HepG2 (cell line): ENCODE measurements around the gene AOX1. TPM values are rescaled to one million over a fixed set of nuclear protein-coding genes. Genes with fewer than 3 reads are reported as not detected.

Experiments used
- ARID3A ChIP-seq: IDR thresholded peaks from 2 replicates; pipeline ENCODE4 v1.6.1; 2012; ENCODE audit warnings: low read depth, low read length, improper control_type of control experiment
- BORCS8-MEF2B ChIP-seq: sonication (generic); formaldehyde crosslinking; IDR thresholded peaks from 2 replicates; pipeline ENCODE4 v1.8.0; 2022; ENCODE audit warnings: mild to moderate bottlenecking, missing genetic modification reagents
- FOSL2 ChIP-seq: sonication (generic); formaldehyde crosslinking; IDR thresholded peaks from 2 replicates; pipeline ENCODE4 v1.4.0; 2020; ENCODE audit warnings: missing genetic modification reagents
- FOXA3 ChIP-seq: IDR thresholded peaks from 2 replicates; pipeline ENCODE4 v1.6.1; 2016; ENCODE audit warnings: missing genetic modification reagents, missing compliant biosample characterization
- GRHL1 ChIP-seq: sonication (generic); formaldehyde crosslinking; conservative IDR thresholded peaks from 2 replicates; pipeline ENCODE4 v1.8.0; 2022; ENCODE audit warnings: missing genetic modification reagents
- HNRNPLL ChIP-seq: fragments of 200-400 bp; formaldehyde crosslinking; IDR thresholded peaks from 2 replicates; pipeline ENCODE4 v1.6.1; 2017; ENCODE audit warnings: mild to moderate bottlenecking, low read depth, low read length; ENCODE audit not compliant: poor library complexity, severe bottlenecking
- IKZF1 ChIP-seq: fragments of 450-650 bp; IDR thresholded peaks from 2 replicates; pipeline ENCODE4 v1.7.1; 2016
- MAFF ChIP-seq: IDR thresholded peaks from 2 replicates; pipeline ENCODE4 v1.6.1; 2011; ENCODE audit warnings: low read depth, low read length, improper control_type of control experiment
- MLLT10 ChIP-seq: sonication (generic); formaldehyde crosslinking; IDR thresholded peaks from 2 replicates; pipeline ENCODE4 v1.4.0; 2020; ENCODE audit warnings: missing genetic modification reagents
- MTF2 ChIP-seq: sonication (generic); formaldehyde crosslinking; IDR thresholded peaks from 2 replicates; pipeline ENCODE4 v1.5.0; 2020; ENCODE audit warnings: missing genetic modification reagents, borderline replicate concordance
- NBN ChIP-seq: fragments of 450-650 bp; conservative IDR thresholded peaks from 2 replicates; pipeline ENCODE4 v1.6.1; 2017
- PPARG ChIP-seq: conservative IDR thresholded peaks from 2 replicates; pipeline ENCODE4 v1.6.1; 2016; ENCODE audit warnings: missing biosample characterization, missing genetic modification reagents
- U2AF1 ChIP-seq: fragments of 200-400 bp; formaldehyde crosslinking; optimal IDR thresholded peaks from 2 replicates; pipeline ENCODE3; 2017; ENCODE audit warnings: mild to moderate bottlenecking, low read depth, low read length
- XRCC5 ChIP-seq: fragments of 200-400 bp; formaldehyde crosslinking; optimal IDR thresholded peaks from 2 replicates; pipeline ENCODE3; 2017; ENCODE audit warnings: mild to moderate bottlenecking, low read length
- ZFP82 ChIP-seq: sonication (generic); formaldehyde crosslinking; IDR thresholded peaks from 2 replicates; pipeline ENCODE4 v1.5.1; 2020; ENCODE audit warnings: mild to moderate bottlenecking, missing genetic modification reagents, borderline replicate concordance
- ZNF17 ChIP-seq: sonication (generic); formaldehyde crosslinking; IDR thresholded peaks from 2 replicates; pipeline ENCODE4 v1.5.0; 2020; ENCODE audit warnings: mild to moderate bottlenecking, missing genetic modification reagents
- ZNF260 ChIP-seq: sonication (generic); formaldehyde crosslinking; IDR thresholded peaks from 2 replicates; pipeline ENCODE4 v1.4.0; 2020; ENCODE audit warnings: missing genetic modification reagents, low read depth, mild to moderate bottlenecking, borderline replicate concordance
- ZNF264 ChIP-seq: sonication (generic); formaldehyde crosslinking; IDR thresholded peaks from 2 replicates; pipeline ENCODE4 v1.4.0; 2020; ENCODE audit warnings: missing genetic modification reagents
- ZNF660 ChIP-seq: sonication (generic); formaldehyde crosslinking; IDR thresholded peaks from 2 replicates; pipeline ENCODE4 v1.5.1; 2020; ENCODE audit warnings: mild to moderate bottlenecking, low read depth, missing genetic modification reagents, borderline replicate concordance
- ZNF788 ChIP-seq: sonication (generic); formaldehyde crosslinking; IDR thresholded peaks from 2 replicates; pipeline ENCODE4 v1.5.0; 2020; ENCODE audit warnings: mild to moderate bottlenecking, missing genetic modification reagents, borderline replicate concordance
- polyA plus RNA-seq, 8 experiments: library from polyadenylated mRNA; depleted of rRNA in 3 of 8; stranded (reverse) in 7 of 8; unstranded in 1 of 8; fragments of >200 nt; fragmentation: Illumina TruSeq in 4 of 8; extraction: Trizol in 4 of 8; gene quantifications; 2 replicates each; pipeline versions ENCODE4 v1.2.1 to v1.2.3, GENCODE V29; 2011 to 2016; ENCODE audit warnings: low read depth in 4 of 8, missing spikeins in 1 of 8, mixed read lengths in 1 of 8; ENCODE audit not compliant: insufficient read depth in 1 of 8
- total RNA-seq, 5 experiments: library from RNA; depleted of rRNA; stranded (reverse); fragments of >200 nt; fragmentation: Illumina TruSeq; extraction: Trizol; gene quantifications; 2 replicates each; pipeline ENCODE4 v1.2.3, GENCODE V29; 2016; ENCODE audit warnings: low read depth in 1 of 5
- TF ChIP-seq, protein P1 (sequence below): sonication (generic); formaldehyde crosslinking; IDR thresholded peaks from 2 replicates; pipeline ENCODE4 v1.5.1; 2020; ENCODE audit warnings: missing genetic modification reagents, mild to moderate bottlenecking, borderline replicate concordance
- TF ChIP-seq, protein P2 (sequence below), 2 experiments: sonication (generic) in 1 of 2; formaldehyde crosslinking in 1 of 2; IDR thresholded peaks; 2 replicates each; pipeline versions ENCODE4 v1.4.0 to v1.6.1; 2018 to 2020; ENCODE audit warnings: missing genetic modification reagents in 2 of 2, borderline replicate concordance in 1 of 2, low read depth in 1 of 2, mild to moderate bottlenecking in 1 of 2, missing biosample characterization in 1 of 2

Gene AOX1
- total and polyA plus RNA-seq, 2 of the 13 experiments (the other 11 are each of a cell fraction or from before 2014, with no cell fraction given) = 9.2 to 18.0 TPM

DNA sequence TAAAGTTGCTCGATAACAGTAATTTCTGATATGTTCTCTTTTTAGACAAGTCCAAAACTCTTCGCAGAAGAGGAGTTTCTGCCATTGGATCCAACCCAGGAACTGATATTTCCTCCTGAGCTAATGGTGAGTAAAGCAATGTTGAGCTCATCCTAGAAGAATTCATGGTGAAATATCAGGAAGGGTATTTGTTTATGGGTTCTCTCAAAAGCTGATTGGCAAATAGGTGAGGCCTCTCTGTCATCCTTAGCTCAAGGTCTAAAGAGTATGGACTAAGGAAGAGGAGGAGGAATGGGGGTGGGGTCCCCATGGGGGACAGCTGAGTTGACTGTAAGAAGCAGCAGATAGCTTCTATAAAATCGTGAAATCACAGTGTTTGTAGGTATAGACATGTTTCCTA, 18.2 kb downstream of the AOX1 start (continued):
- TF ChIP-seq, protein P1, sequence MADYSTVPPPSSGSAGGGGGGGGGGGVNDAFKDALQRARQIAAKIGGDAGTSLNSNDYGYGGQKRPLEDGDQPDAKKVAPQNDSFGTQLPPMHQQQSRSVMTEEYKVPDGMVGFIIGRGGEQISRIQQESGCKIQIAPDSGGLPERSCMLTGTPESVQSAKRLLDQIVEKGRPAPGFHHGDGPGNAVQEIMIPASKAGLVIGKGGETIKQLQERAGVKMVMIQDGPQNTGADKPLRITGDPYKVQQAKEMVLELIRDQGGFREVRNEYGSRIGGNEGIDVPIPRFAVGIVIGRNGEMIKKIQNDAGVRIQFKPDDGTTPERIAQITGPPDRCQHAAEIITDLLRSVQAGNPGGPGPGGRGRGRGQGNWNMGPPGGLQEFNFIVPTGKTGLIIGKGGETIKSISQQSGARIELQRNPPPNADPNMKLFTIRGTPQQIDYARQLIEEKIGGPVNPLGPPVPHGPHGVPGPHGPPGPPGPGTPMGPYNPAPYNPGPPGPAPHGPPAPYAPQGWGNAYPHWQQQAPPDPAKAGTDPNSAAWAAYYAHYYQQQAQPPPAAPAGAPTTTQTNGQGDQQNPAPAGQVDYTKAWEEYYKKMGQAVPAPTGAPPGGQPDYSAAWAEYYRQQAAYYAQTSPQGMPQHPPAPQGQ (CRISPR knock-in tag) = no peak
- TF ChIP-seq FOXA3 (CRISPR knock-in tag) (0 out of 2 replicates have a peak, but pooled peaks have one; percentile 25), MTF2 (CRISPR knock-in tag) (no peak), XRCC5 (no peak), ZNF260 (CRISPR knock-in tag) (no peak), BORCS8-MEF2B (CRISPR knock-in tag) (no peak), U2AF1 (no peak), HNRNPLL (no peak), ZNF788 (CRISPR knock-in tag) (no peak), PPARG (CRISPR knock-in tag) (no peak), GRHL1 (CRISPR knock-in tag) (no peak), ZNF17 (CRISPR knock-in tag) (no peak), ZNF264 (CRISPR knock-in tag) (no peak), ZFP82 (CRISPR knock-in tag) (no peak), IKZF1 (no peak), MLLT10 (CRISPR knock-in tag) (no peak), ZNF660 (CRISPR knock-in tag) (no peak), NBN (no peak), MAFF (no peak), FOSL2 (CRISPR knock-in tag) (peak; percentile 62), ARID3A (peak; percentile 71; the same call in 1 of the 2 replicates)
- TF ChIP-seq, protein P2, sequence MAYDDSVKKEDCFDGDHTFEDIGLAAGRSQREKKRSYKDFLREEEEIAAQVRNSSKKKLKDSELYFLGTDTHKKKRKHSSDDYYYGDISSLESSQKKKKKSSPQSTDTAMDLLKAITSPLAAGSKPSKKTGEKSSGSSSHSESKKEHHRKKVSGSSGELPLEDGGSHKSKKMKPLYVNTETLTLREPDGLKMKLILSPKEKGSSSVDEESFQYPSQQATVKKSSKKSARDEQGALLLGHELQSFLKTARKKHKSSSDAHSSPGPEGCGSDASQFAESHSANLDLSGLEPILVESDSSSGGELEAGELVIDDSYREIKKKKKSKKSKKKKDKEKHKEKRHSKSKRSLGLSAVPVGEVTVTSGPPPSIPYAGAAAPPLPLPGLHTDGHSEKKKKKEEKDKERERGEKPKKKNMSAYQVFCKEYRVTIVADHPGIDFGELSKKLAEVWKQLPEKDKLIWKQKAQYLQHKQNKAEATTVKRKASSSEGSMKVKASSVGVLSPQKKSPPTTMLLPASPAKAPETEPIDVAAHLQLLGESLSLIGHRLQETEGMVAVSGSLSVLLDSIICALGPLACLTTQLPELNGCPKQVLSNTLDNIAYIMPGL (CRISPR knock-in tag; IDR thresholded peaks at IDR 0.05; ENCODE audit: borderline replicate concordance in 1 of 2, low read depth in 1 of 2) = no peak
